GM12878 (cell line): ENCODE results near the gene DGKQ. TPM values are rescaled to one million over a fixed set of nuclear protein-coding genes. Genes with fewer than 3 reads are reported as not detected.

Source experiments
- ATF2 ChIP-seq: IDR thresholded peaks from 2 replicates; pipeline ENCODE4 v1.6.1; 2012; ENCODE audit warnings: low read length, inconsistent platforms
- BACH1 ChIP-seq: fragments of 450-650 bp; IDR thresholded peaks from 2 replicates; pipeline ENCODE4 v1.6.1; 2017; ENCODE audit warnings: mild to moderate bottlenecking, borderline replicate concordance
- EED ChIP-seq: sonication (generic); IDR thresholded peaks from 2 replicates; pipeline ENCODE4 v1.6.1; 2016; ENCODE audit warnings: antibody characterized with exemption, low read depth
- FOXM1 ChIP-seq: IDR thresholded peaks from 2 replicates; pipeline ENCODE4 v1.6.1; 2012; ENCODE audit warnings: low read depth, mild to moderate bottlenecking, inconsistent platforms, low read length, moderate library complexity
- HCFC1 ChIP-seq: fragments of 150-350 bp; IDR thresholded peaks from 2 replicates; pipeline ENCODE4 v1.6.1; 2014; ENCODE audit warnings: low read length
- MEF2A ChIP-seq: IDR thresholded peaks from 2 replicates; pipeline ENCODE4 v1.6.1; 2011; ENCODE audit warnings: low read depth, mild to moderate bottlenecking, low read length, moderate library complexity; ENCODE audit not compliant: insufficient read depth
- MTA2 ChIP-seq: fragments of 450-650 bp; IDR thresholded peaks from 2 replicates; pipeline ENCODE4 v1.6.1; 2016; ENCODE audit warnings: low read depth, mild to moderate bottlenecking, moderate library complexity
- NFYB ChIP-seq: IDR thresholded peaks from 2 replicates; pipeline ENCODE4 v1.6.1; 2011; ENCODE audit warnings: low read depth, mild to moderate bottlenecking, low read length, improper control_type of control experiment, moderate library complexity; ENCODE audit not compliant: insufficient read depth
- NRF1 ChIP-seq: conservative IDR thresholded peaks from 2 replicates; pipeline ENCODE4 v1.6.1; 2011; ENCODE audit warnings: mild to moderate bottlenecking, low read depth, low read length, improper control_type of control experiment
- PAX8 ChIP-seq: fragments of 450-650 bp; IDR thresholded peaks from 2 replicates; pipeline ENCODE4 v1.6.1; 2017; ENCODE audit warnings: mild to moderate bottlenecking, moderate library complexity
- RFX5 ChIP-seq: IDR thresholded peaks from 2 replicates; pipeline ENCODE4 v1.6.1; 2011; ENCODE audit warnings: low read depth, low read length, improper control_type of control experiment
- SMARCA5 ChIP-seq: fragments of 450-650 bp; IDR thresholded peaks from 2 replicates; pipeline ENCODE4 v1.6.1; 2017; ENCODE audit warnings: mild to moderate bottlenecking
- STAT1 ChIP-seq: fragments of 450-650 bp; conservative IDR thresholded peaks from 2 replicates; pipeline ENCODE4 v1.6.1; 2014; ENCODE audit warnings: antibody characterized with exemption, mild to moderate bottlenecking
- STAT3 ChIP-seq: IDR thresholded peaks from 2 replicates; pipeline ENCODE4 v1.6.1; 2011; ENCODE audit warnings: low read depth, low read length, improper control_type of control experiment
- TCF3 ChIP-seq: IDR thresholded peaks from 2 replicates; pipeline ENCODE4 v1.6.1; 2012; ENCODE audit warnings: low read depth, mild to moderate bottlenecking, low read length, borderline replicate concordance; ENCODE audit not compliant: insufficient read depth
- YBX1 ChIP-seq: fragments of 450-650 bp; IDR thresholded peaks from 2 replicates; pipeline ENCODE4 v1.6.1; 2016; ENCODE audit warnings: antibody characterized with exemption
- ZBTB40 ChIP-seq: fragments of 450-650 bp; IDR thresholded peaks from 2 replicates; pipeline ENCODE4 v1.6.1; 2016; ENCODE audit warnings: mild to moderate bottlenecking, moderate library complexity, borderline replicate concordance
- polyA plus RNA-seq, 11 experiments: library from polyadenylated mRNA; depleted of rRNA in 4 of 11; unstranded in 6 of 11; stranded (reverse) in 5 of 11; fragments of >200 nt; fragmentation: Nextera tagmentation in 4 of 11; fragmentation: Illumina TruSeq in 1 of 11; extraction: Ambion mirVana in 4 of 11; extraction: Trizol in 1 of 11; gene quantifications; 1 replicate in 1 of 11; 2 replicates in 10 of 11; pipeline versions ENCODE4 v1.2.1 to v1.2.3, GENCODE V29; 2011 to 2016; ENCODE audit warnings: inconsistent platforms in 2 of 11, missing spikeins in 2 of 11, low read depth in 1 of 11
- total RNA-seq, 4 experiments: library from RNA; depleted of rRNA in 3 of 4; stranded (reverse); fragments of >200 nt in 3 of 4; fragmentation: Illumina TruSeq in 1 of 4; extraction: Trizol in 1 of 4; gene quantifications; 2 replicates each; pipeline versions ENCODE4 v1.2.1 to v1.2.3, GENCODE V29; 2013 to 2021
- TF ChIP-seq, protein P1 (sequence below): fragments of 450-650 bp; IDR thresholded peaks from 2 replicates; pipeline ENCODE4 v1.6.1; 2017; ENCODE audit warnings: low read depth, mild to moderate bottlenecking, moderate library complexity
- TF ChIP-seq, protein P2 (sequence below): fragments of 450-650 bp; IDR thresholded peaks from 2 replicates; pipeline ENCODE4 v1.6.1; 2017; ENCODE audit warnings: borderline replicate concordance
- TF ChIP-seq, protein P3 (sequence below): fragments of 450-650 bp; conservative IDR thresholded peaks from 2 replicates; pipeline ENCODE4 v1.6.1; 2017; ENCODE audit warnings: mild to moderate bottlenecking, moderate library complexity

The DGKQ gene
- total and polyA plus RNA-seq, 10 of the 15 experiments (the other 5 are each of a cell fraction or from before 2014, with no cell fraction given) = 0.11 to 10.5 (median 1.4) TPM

- TF ChIP-seq ATF2 = no peak
- TF ChIP-seq PAX8 = no peak
- TF ChIP-seq FOXM1 = no peak
- TF ChIP-seq BACH1 = peak; percentile 78; the same call in 1 of the 2 replicates
- 0 out of 2 replicates have a peak, but pooled peaks have one; percentile 47 for TF ChIP-seq TCF3
- peak; percentile 28; the same call in 1 of the 2 replicates for TF ChIP-seq STAT1
- TF ChIP-seq, protein P1, sequence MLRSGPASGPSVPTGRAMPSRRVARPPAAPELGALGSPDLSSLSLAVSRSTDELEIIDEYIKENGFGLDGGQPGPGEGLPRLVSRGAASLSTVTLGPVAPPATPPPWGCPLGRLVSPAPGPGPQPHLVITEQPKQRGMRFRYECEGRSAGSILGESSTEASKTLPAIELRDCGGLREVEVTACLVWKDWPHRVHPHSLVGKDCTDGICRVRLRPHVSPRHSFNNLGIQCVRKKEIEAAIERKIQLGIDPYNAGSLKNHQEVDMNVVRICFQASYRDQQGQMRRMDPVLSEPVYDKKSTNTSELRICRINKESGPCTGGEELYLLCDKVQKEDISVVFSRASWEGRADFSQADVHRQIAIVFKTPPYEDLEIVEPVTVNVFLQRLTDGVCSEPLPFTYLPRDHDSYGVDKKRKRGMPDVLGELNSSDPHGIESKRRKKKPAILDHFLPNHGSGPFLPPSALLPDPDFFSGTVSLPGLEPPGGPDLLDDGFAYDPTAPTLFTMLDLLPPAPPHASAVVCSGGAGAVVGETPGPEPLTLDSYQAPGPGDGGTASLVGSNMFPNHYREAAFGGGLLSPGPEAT = peak; percentile 33; the same call in 1 of the 2 replicates
- TF ChIP-seq ZBTB40 = peak; percentile 71; the same call in 1 of the 2 replicates
- TF ChIP-seq YBX1 = no peak
- TF ChIP-seq NFYB = no peak
- TF ChIP-seq, protein P2, sequence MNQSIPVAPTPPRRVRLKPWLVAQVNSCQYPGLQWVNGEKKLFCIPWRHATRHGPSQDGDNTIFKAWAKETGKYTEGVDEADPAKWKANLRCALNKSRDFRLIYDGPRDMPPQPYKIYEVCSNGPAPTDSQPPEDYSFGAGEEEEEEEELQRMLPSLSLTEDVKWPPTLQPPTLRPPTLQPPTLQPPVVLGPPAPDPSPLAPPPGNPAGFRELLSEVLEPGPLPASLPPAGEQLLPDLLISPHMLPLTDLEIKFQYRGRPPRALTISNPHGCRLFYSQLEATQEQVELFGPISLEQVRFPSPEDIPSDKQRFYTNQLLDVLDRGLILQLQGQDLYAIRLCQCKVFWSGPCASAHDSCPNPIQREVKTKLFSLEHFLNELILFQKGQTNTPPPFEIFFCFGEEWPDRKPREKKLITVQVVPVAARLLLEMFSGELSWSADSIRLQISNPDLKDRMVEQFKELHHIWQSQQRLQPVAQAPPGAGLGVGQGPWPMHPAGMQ = no peak
- no peak for TF ChIP-seq SMARCA5
- peak; percentile 68; the same call in 1 of the 2 replicates for TF ChIP-seq RFX5
- no peak for TF ChIP-seq EED
- TF ChIP-seq HCFC1 = peak; percentile 68
- TF ChIP-seq STAT3 = no peak
- TF ChIP-seq, protein P3, sequence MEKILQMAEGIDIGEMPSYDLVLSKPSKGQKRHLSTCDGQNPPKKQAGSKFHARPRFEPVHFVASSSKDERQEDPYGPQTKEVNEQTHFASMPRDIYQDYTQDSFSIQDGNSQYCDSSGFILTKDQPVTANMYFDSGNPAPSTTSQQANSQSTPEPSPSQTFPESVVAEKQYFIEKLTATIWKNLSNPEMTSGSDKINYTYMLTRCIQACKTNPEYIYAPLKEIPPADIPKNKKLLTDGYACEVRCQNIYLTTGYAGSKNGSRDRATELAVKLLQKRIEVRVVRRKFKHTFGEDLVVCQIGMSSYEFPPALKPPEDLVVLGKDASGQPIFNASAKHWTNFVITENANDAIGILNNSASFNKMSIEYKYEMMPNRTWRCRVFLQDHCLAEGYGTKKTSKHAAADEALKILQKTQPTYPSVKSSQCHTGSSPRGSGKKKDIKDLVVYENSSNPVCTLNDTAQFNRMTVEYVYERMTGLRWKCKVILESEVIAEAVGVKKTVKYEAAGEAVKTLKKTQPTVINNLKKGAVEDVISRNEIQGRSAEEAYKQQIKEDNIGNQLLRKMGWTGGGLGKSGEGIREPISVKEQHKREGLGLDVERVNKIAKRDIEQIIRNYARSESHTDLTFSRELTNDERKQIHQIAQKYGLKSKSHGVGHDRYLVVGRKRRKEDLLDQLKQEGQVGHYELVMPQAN = peak; percentile 81
- TF ChIP-seq MEF2A = no peak
- TF ChIP-seq MTA2 = no peak
- TF ChIP-seq NRF1 = peak; percentile 94
Measured at GRCh38 chr4:931960-932712, 41.2 kb downstream of the DGKQ start, which contains the start of the genes GAK and TMEM175 (continued).
